GM21381 (cell line): ENCODE data around the gene BCL10.

Experiments
- ATAC-seq: cut with Tn5 transposase; IDR thresholded peaks from one replicate; pipeline ENCODE4 v1.9.1; 2021; ENCODE audit warnings: mild to moderate bottlenecking, moderate library complexity; ENCODE audit not compliant: unreplicated experiment

The BCL10 gene

DNA sequence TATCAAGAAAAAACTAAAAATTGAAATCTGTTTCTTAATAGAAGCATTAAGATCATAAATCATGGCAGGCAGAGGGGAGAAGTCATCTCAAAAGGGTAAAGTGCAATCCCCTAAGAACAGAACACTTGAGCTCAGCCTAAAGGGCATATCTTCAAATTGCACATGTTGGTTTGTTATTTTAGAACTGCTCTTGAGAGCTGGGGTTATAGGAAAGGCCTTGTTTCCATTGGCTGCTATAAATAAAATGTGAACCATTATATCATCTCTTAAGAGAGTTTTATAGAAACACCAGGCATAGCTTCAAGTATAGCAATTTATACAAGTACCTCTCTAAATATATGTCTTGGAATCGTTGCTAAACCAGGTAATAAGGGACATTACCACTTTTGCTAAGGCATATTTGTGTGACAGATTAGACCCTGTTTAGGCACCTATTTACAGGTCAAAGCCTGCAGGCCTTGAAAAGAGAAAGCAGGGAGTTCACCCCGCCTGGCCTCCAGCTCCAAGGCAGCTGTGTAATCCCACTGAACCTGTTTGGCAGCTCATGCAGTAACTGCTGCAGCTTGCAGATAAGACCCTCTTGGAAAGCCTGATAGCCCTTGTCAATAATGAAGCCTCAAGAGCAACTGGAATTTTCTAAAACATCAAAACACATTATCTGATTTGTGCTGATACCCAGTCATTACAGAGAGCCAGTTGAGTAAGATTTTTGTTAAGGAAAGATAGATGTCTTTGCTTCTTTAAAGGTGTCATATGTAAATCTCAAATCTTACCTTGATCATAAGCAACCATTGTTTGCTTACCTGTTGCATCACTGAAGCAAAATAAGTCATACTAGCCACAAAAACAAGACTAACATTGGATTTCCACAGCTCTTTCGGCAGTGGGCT lies 51.5 kb downstream of the BCL10 start:
- no peak for ATAC-seq

DNA sequence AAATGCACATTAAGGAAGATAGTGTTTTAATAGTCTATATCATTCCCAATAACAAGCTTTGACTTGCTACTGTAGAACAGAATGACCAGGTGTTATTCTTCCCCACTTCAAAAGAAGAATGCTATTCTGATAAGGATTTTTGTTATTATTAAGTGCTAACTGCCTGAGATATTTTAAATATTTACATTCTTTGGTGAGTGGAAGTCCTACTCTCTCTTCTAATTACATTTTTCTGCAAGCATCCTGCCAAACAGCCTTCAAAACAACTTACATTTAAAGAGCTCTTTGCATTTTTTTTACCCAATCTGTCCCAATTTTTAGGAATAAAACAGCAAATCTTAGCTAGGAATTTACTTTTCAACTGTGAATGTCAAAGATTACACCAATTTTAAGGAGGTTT lies 52.1 kb downstream of the BCL10 start:
- ATAC-seq: no peak

DNA sequence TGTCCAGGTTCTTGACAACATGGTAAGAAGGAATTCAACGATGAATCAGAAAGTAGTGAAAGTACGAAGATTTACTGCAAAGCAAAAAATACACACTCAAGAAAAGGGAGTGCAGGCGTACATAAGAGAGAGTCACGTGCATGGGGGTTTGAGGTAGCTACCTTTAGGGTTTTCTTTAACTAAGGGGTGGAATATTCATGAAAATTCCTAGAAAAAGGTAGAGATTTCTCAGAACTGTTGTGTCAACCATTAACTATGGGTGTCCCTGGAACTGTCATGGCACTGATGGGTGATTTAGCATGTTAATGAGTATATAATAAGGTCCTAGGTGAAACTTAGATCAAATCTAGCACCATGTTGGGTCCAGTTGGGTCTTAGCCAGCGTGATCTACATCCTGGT lies 53.1 kb downstream of the BCL10 start:
- ATAC-seq: no peak

DNA sequence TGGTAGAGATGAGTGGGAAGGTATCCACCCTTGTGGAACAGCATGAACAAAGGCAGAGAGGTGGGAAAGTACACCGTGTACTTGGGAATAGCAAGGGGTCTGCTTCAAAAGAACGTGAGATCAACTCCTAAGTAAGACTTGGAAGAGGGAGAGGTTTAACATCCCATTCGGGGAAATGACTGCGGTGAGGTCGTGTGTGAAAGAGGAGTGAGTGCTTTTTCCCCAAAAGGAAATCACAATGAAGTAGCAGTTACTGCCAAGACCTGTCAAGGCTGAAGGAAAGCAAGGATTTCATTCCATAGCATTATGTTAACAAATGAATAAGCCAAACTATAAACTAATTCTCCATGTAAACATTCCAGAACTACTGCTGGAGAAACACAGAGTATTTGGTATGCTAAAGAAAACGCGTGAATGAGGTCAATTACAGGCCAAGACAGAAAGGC lies 55.7 kb downstream of the BCL10 start:
- no peak for ATAC-seq

DNA sequence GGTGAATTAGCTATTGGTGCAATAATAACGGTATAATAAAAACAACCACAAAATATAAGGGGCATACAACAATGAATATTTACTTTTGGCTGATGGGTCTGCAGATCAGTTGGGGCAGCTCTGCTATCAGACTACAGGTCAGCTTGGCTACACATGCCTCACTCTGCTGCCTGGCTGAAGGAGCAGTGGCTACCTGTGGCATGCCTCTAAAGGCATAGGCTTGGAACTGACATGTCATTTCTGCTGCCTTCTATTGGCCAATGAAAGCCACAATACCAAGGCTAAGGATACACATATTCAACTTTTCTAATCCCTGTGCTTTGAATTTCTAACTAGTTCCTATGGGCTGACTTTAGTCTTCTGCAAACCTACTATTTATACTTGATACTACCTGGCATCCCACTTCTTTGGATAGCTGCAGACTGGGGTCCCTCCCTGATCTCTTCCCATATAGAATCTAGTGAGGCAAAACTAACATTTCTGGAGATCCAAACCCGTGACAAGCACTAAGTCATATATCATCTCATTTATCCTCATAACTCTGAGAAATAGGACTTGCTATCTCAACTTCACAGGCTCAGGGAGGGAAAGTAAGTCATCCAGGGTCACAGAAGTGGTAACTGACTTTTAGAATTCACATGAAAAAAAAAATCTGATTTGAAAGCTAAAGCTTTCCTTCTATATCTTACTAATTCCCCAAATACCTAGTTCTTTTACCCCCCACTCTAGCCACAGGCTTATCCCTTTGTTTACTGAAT lies 56.4 kb downstream of the BCL10 start:
- no peak for ATAC-seq

DNA sequence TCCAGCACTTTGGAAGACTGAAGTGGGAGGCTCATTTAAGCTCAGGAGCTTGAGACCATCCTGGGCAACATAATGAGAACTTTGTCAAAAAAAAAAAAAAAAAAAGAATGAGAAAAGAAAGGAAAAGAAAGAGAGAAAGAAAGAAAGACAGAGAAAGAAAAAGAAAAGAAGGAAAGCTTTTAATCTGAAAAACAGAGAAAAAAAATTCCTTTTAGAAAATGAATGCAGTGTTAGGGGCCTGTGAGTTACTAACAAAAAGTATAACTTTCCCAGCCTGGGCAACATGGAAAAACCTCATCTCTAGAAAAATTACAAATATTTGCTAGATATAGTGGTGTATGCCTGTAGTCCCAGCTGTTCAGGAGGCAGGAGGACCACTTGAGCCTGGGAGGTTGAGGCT lies 59.7 kb downstream of the BCL10 start:
- ATAC-seq: no peak
